Ovary (tissue), 9 donors: ENCODE results near the gene HABP2. TPM values are rescaled to one million over a fixed set of nuclear protein-coding genes. Genes with fewer than 3 reads are reported as not detected.

Experiments used
- DNase-seq, 5 donors: peaks; one replicate each; pipeline ENCODE4 v3.0.0-alpha.2; 2019 to 2020
- H3K27ac ChIP-seq, 2 donors: fragments of 200-600 bp; one replicate each; pipeline versions ENCODE4 v1.5.1 to v1.8.0; 2019 to 2022
- H3K27me3 ChIP-seq: fragments of 200-600 bp; one replicate; pipeline ENCODE4 v1.8.0; 2022
- H3K36me3 ChIP-seq: fragments of 200-600 bp; sonication (generic); one replicate; pipeline ENCODE4 v1.5.1; 2019
- H3K4me1 ChIP-seq: one replicate; pipeline ENCODE4 v1.8.1; 2013; ENCODE audit warnings: mild to moderate bottlenecking, moderate library complexity; ENCODE audit not compliant: insufficient read depth
- H3K4me3 ChIP-seq: fragments of 200-600 bp; sonication (generic); one replicate; pipeline ENCODE4 v1.5.1; 2017
- H3K9me3 ChIP-seq, 2 donors: fragments of 200-600 bp in 1 of 2; sonication (generic) in 1 of 2; one replicate each; pipeline versions ENCODE4 v1.5.1 to v1.8.1; 2013 to 2019; ENCODE audit warnings: mild to moderate bottlenecking in 1 of 2, moderate library complexity in 1 of 2
- EP300 ChIP-seq: sonication (generic); formaldehyde crosslinking; IDR thresholded peaks from one replicate; pipeline ENCODE4 v1.6.1; 2017; ENCODE audit warnings: antibody characterized with exemption
- POLR2A ChIP-seq: fragments of 450-650 bp; IDR thresholded peaks from one replicate; pipeline ENCODE4 v1.6.1; 2017; ENCODE audit warnings: antibody characterized with exemption, mild to moderate bottlenecking, moderate library complexity
- WGBS, 3 donors: extraction: QIAGEN DNeasy Blood & Tissue Kit in 1 of 3; methylation state at CpG; one replicate each; pipeline versions ENCODE4 v1.1.5 to v1.1.7; 2013 to 2017; 5-methylcytosine and 5-hydroxymethylcytosine counted together
- intact Hi-C, 4 donors: fragments of 100-400 bp; cut with DNase I; formaldehyde crosslinking; loops; one replicate each; pipeline versions ENCODE4 v1.11.0 to v1.15.1; 2022 to 2023
- polyA plus RNA-seq, 2 donors: library from polyadenylated mRNA; stranded (reverse); fragments of 200-250 nt in 1 of 2; fragments of 350-450 nt in 1 of 2; fragmentation: Illumina TruSeq in 1 of 2; extraction: RNeasy Lipid Tissue Mini Kit (QIAGEN cat#74804) in 1 of 2; gene quantifications; one replicate each; pipeline ENCODE4 v1.2.3, GENCODE V29; 2013 to 2014
- total RNA-seq, 7 donors: library from RNA; depleted of rRNA in 2 of 7; stranded (reverse); fragments of >200 nt in 2 of 7; fragmentation: NEBNext Ultra II Directional in 3 of 7; extraction: Animal tissue kit (Norgen Biotek cat#: 25700) in 3 of 7; gene quantifications; one replicate each; pipeline versions ENCODE4 v1.1.0 to v1.2.4, GENCODE V29; 2016 to 2023
- TF ChIP-seq, protein P1 (sequence below), 3 donors: fragments of 450-650 bp in 2 of 3; fragments of 200-600 bp in 1 of 3; IDR thresholded peaks; one replicate each; pipeline versions ENCODE4 v1.5.1 to v1.8.0; 2016 to 2022; ENCODE audit warnings: antibody characterized with exemption in 3 of 3, mild to moderate bottlenecking in 1 of 3
- donor health status: DM: no; HTN: no; CAD: no; lungs with moderate emphysema.
- donor health status: DM: no; HTN: no; CAD: no.
- donor health status: Bipolar disorder and iron deficiency.
- donor health status: DM: yes; HTN: yes; CAD: no.
- donor health status: DM: no; HTN: no; CAD: no.
- donor health status: DM: yes; HTN: yes; CAD: no.

Gene HABP2
- total and polyA plus RNA-seq, 9 donors = 0.07 to 2.3 (median 0.19) TPM; not detected in 3

GRCh38 chr10:113585949-113586348, 33.1 kb downstream of the HABP2 start:
- 41 to 58% (median 46%) methylated on average over 1 of the region's 1 CpG for WGBS, 3 donors
- Histone ChIP-seq H3K4me1 (no peaks in the 10 kb centered on the region), H3K36me3 (no peaks in the 10 kb centered on the region), H3K4me3 (no peak overlapping the region), H3K9me3 (no peaks in the 10 kb centered on the region), H3K27ac (no peak overlapping the region), H3K27me3 (no peaks in the 10 kb centered on the region)
- no peak for TF ChIP-seq EP300
- TF ChIP-seq POLR2A = no peak
- TF ChIP-seq, protein P1, sequence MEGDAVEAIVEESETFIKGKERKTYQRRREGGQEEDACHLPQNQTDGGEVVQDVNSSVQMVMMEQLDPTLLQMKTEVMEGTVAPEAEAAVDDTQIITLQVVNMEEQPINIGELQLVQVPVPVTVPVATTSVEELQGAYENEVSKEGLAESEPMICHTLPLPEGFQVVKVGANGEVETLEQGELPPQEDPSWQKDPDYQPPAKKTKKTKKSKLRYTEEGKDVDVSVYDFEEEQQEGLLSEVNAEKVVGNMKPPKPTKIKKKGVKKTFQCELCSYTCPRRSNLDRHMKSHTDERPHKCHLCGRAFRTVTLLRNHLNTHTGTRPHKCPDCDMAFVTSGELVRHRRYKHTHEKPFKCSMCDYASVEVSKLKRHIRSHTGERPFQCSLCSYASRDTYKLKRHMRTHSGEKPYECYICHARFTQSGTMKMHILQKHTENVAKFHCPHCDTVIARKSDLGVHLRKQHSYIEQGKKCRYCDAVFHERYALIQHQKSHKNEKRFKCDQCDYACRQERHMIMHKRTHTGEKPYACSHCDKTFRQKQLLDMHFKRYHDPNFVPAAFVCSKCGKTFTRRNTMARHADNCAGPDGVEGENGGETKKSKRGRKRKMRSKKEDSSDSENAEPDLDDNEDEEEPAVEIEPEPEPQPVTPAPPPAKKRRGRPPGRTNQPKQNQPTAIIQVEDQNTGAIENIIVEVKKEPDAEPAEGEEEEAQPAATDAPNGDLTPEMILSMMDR (IDR thresholded peaks at IDR 0.05) = no peak
- DNase-seq = no peak
- intact Hi-C loops = no loop called here

DNA sequence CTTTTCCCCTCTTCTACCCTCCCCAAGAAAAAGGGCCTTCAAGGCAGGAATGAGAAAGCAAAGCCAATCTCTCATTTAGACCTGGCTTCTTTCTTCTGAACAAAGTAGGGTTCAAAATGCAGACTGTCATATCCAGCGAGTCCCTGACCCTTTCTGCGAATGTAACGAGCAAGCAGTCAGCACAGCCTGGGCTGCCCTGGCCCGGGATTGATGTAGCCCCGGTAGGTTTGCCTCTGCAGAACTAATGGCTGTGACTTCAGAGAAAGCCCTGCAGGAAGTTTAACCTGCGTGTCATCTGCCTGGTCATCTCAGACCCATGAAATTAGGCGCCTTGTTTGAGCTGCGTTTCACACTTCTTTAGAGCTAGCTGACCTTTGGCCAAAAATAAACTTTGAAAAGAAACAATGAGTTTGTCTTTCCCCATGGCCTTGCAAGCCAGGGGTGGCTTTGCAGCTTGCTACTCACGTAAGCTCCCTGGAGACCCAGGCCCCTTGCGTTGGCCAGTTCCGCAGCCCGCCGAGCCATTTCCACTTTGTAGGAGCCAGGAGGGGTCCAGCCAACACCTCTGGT, 36.4 kb downstream of the HABP2 start:
- Histone ChIP-seq H3K36me3 (no peaks in the 10 kb centered on the region), H3K4me3 (no peak overlapping the region), H3K27ac (no peak overlapping the region), H3K4me1 (no peaks in the 10 kb centered on the region), H3K9me3 (no peaks in the 10 kb centered on the region), H3K27me3 (no peaks in the 10 kb centered on the region)
- no peak for TF ChIP-seq POLR2A
- TF ChIP-seq, protein P1 (IDR thresholded peaks at IDR 0.05) = no peak
- TF ChIP-seq EP300 = no peak
- DNase-seq = no peak
- WGBS, 3 donors = 70 to 82% (median 73%) methylated on average over 13 of the region's 13 CpGs
- intact Hi-C loops = no loop called here

DNA sequence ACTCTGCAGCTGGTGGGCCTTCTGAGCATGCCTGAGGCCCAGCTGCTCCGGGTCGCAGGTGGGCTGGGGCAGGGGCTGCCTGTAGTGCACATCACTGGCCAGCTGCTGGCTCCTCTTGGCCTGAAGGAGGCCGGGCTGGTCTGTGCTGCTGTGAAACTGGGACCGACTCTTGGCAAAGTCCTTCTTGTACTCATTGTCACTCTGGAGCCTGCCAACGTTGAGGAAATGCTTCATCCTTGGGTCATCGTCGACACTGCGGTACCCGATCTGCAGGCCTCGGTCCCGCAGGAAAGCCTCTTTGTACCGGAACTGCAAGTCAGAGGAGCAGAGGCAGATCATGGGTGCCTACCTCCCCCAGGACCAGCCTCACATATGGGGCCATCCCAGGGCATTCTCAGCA, 37.7 kb downstream of the HABP2 start:
- Histone ChIP-seq H3K27ac (no peak overlapping the region), H3K4me1 (no peaks in the 10 kb centered on the region), H3K9me3 (no peaks in the 10 kb centered on the region), H3K36me3 (no peaks in the 10 kb centered on the region), H3K27me3 (no peaks in the 10 kb centered on the region), H3K4me3 (no peak overlapping the region)
- TF ChIP-seq POLR2A (no peak), EP300 (no peak)
- TF ChIP-seq, protein P1 (IDR thresholded peaks at IDR 0.05) = no peak
- no peak for DNase-seq
- intact Hi-C loops = no loop called here
- 79 to 93% (median 88%) methylated on average over 11 to 12 of the region's 12 CpGs for WGBS, 3 donors

DNA sequence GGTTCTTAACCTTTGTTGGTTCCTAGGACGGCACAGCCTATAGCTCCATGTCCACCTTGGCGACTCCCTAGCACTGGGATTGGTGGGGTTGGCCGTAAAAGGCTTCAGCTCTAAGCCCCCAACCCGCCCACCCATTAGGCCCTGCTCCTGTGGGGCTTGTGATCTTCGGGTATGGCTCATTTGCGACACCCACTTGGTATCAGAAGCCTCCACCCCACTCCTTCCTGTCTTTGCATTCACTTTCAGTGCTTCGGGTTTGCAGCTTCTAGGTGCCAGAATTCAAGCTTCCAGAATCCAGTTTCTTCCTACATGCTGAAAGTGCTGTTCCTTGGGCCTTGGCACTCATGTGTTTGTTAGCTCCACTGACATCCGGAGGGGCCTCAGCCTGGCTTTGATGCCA, 39.5 kb downstream of the HABP2 start:
- Histone ChIP-seq H3K9me3 (no peaks in the 10 kb centered on the region), H3K27ac (no peak overlapping the region), H3K27me3 (no peaks in the 10 kb centered on the region), H3K4me3 (no peak overlapping the region), H3K4me1 (no peaks in the 10 kb centered on the region), H3K36me3 (no peaks in the 10 kb centered on the region)
- no peak for DNase-seq
- intact Hi-C loops = no loop called here
- TF ChIP-seq POLR2A = no peak
- TF ChIP-seq, protein P1 (IDR thresholded peaks at IDR 0.05) = no peak
- TF ChIP-seq EP300 = no peak
- WGBS, 3 donors = 58 to 75% (median 67%) methylated on average over 7 to 8 of the region's 8 CpGs
